NCI-H146 treated with DMSO at 0.1 percent for 48 hours (cell line): ENCODE data around the gene PLEKHA3.
A peak's percentile ranks its signal among the peaks of the same experiment; 100 is the strongest.

ENCODE experiments used
- DNase-seq: peaks from one replicate; lab custom pipeline; 2025; ENCODE audit not compliant: unreplicated experiment; lab: John Stamatoyannopoulos, UW

Gene PLEKHA3

DNA sequence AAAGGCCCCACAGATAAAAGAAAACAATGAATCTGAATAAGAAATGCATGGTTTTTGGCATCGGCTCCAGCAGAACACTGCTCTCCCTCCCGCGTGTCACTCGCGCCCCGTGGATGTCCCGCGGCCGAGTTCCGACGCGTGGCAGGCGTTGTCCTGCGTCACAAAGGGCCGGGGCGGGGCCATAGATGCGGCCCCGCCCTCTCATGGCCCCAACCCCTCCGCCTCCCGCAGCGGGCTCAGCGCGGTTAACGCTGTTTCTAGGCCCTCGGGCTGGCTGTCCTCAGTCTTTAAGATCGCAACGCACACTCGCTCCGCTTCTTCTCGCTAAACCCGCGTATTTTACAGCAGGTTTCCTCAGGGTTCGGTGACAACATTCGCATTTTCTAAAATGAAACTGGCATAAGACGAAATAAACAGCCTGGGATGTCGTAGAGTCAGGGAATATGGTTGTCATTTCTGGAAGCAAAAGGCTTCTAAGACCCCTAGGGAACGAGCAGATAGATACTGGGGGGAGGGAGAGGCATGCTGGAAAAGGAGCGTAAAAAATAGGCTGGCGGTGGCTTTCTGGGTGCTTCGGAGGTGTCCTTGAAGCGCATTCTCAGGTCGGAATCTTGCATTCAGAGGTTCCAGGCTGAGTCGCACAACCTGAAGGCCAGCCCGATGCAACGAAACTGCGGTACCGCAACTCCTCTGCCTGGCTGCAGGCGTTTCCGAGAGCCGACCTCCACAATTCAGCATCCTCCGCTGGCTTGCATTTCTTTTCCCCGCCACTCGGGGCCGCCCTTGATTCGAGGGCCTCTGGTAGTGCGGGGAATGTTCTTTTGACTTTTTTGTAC, 1.6 kb upstream of the PLEKHA3 start, which contains the start of gene FKBP7:
TSS of gene FKBP7 (minus strand) at position 162 of the 836 bp plus-strand sequence. CDS start at position 61, 101 bp downstream.
- peak; percentile 45 for DNase-seq

DNA sequence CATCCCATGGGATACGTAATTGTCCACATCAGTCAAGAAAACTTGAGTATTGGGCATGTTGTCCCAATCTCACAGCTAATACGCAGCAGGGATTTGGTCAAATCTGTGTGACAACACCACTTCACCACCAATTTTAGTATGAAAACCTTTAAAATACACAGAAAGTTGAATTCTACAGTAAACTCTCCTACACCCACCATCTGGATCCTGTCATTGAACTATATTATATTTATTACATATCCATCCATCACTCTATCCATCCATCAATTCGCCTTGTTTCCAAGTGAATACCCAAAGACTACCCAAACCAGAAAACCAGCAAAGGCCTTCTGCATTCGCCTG, 1.0 kb upstream of the PLEKHA3 start:
- no peak for DNase-seq

- DNase-seq = no peak
Measured at GRCh38 chr2:178479758-178480226, 465 bp upstream of the PLEKHA3 start.

DNA sequence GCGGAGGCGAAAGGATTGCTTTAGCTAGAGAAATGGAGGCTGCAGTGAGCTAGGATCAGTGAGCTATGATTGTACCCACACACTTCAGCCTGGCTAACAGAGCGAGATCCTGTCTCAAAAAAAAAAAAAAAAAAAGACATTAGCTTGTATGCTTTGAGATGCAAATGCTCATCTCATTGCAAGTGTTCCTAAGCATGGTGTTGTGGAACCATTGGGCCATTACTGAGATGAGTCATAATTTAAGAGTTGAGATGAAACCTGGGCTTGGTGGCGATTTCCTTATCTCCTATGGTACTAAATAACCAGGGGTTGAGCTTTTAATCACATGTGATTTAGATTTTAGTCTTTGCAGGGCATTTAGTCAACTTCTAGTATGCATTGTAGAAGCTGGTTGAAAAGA, 2.2 kb downstream of the PLEKHA3 start:
- DNase-seq = no peak

DNA sequence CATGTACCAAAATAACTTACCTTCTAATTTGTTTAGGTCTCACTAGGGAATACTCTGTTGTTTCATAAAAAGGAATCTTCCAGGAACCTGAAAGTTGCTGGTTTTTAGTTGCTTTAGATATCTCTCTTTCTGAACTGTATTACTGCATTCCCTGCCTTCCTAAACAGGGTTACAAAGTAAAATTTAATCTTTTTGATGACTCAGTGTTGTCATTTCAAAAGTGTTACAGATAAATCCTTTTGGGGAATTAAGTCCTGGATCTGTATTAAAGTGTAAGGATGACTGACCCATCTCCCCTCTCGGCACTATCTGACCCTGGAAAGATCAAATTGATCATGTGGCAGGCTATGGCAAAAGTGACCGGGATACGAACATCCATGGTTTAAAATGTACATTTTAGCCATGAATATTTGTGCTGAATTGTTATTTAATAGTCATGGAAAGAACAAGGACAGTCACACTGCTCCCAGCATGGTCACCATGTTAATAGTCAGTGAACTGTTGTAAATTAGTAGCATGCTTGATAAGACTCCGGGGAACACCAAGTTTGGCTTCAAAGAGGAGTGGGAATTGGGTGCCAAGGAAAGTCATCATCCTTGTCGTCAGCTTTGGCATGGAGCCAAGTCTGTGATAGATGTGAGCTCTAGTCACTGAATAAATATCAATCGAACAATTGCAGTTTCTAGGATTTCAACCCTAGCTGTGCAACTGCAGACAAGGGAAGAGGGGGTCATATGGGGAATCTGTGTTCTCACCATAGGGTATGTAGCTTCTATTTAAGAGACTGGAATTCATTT, 4.2 kb downstream of the PLEKHA3 start:
- peak; percentile 35 for DNase-seq

DNA sequence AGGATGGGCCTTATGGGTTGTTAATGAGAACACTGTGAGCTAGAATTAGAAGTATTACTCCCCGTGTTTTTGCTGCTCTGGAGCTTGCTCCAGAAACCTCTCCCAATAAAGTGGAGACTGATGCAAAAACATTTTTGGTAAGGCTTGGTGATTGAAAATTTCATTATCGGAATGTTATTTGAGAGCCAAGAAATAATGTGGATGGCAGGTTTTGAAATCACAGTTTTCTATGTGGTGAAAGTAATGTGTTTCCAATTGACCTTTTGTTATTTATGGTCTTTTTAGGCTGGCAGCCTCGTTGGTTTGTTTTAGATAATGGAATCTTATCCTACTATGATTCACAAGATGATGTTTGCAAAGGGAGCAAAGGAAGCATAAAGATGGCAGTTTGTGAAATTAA, 5.1 kb downstream of the PLEKHA3 start:
- no peak for DNase-seq

GRCh38 chr2:178491612-178492011, 11.4 kb downstream of the PLEKHA3 start:
- DNase-seq = no peak

GRCh38 chr2:178496049-178496448, 15.8 kb downstream of the PLEKHA3 start:
- no peak for DNase-seq

DNA sequence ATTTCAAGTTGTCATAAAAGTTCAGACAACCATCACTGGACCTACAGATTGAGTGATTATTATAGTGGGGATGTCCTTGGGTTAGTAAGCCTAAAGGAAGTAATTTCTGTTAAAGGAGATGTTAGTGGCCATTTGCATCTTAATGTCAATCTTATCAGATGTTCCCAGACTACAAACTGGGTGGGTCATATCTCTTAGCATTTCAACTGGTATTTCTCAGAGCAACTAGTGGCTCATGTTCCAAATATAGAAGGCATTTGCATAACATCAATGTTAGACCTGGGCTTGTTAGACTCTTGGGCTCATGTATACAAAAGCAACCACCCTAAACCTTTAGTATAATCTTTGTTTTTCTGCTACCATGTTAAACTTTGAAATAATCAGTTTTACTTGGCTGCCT, 17.9 kb downstream of the PLEKHA3 start:
- DNase-seq = no peak

DNA sequence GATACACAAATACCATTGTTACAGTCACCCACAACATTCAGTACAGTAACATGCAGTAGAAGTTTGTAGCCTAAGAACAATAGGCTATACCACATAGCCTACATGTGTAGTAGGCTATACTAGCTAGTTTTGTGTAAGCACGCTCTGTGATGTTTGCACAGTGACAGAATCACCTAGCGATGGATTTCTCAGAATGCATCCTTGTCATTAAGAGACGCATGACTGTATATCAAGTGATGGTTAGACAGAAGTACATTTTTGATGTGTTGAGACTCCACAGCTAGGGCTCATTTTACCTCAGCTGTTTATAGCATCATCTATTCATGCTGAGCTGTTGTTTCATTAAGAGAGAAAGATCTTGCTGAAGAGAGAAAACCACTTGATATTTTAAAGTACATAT, 19.4 kb downstream of the PLEKHA3 start:
- DNase-seq = no peak

- DNase-seq = no peak
Measured at GRCh38 chr2:178502751-178503150, 22.5 kb downstream of the PLEKHA3 start.

DNA sequence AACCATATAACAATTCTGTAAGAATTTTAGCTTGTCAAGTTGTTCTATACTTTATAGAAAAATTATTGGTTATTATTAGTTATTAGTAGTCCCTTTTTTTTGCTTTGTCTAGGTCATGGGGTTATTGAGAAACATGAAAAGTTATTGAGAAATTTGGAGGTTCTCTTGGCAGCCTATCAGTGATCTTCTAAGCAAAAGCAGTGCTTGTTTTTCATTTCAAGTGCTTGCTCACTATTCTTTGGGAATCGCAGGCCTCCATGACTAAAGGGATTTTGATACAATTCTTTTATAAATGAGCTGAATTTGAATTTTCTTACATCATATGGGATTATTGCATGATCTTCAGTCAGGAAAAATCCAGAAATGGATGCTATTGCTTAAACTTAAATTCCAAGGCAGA, 25.8 kb downstream of the PLEKHA3 start:
- no peak for DNase-seq

- DNase-seq = no peak
Measured at GRCh38 chr2:178506524-178506923, 26.3 kb downstream of the PLEKHA3 start.

DNA sequence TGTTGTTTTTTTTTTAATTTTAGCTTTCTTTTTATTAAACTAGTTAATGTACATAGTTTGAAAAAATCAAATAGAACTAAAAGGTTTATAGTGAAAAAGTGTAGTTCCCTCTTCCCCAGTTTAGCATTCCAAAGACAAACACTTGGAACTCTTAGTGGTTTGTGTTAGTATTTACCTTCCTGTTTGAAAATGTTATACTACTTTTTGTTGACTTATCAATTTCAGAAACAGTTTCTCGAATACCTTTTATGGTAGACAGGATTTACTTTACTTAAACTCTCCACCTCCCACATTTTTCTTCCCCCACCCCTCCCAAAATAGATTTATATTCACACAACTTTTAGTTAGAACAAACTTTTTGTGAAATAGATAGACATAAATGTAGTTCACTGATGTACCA, 26.7 kb downstream of the PLEKHA3 start:
- DNase-seq = no peak

- DNase-seq = no peak
Measured at GRCh38 chr2:178508646-178509045, 28.4 kb downstream of the PLEKHA3 start.

- no peak for DNase-seq
Measured at GRCh38 chr2:178510384-178510783, 30.1 kb downstream of the PLEKHA3 start.

DNA sequence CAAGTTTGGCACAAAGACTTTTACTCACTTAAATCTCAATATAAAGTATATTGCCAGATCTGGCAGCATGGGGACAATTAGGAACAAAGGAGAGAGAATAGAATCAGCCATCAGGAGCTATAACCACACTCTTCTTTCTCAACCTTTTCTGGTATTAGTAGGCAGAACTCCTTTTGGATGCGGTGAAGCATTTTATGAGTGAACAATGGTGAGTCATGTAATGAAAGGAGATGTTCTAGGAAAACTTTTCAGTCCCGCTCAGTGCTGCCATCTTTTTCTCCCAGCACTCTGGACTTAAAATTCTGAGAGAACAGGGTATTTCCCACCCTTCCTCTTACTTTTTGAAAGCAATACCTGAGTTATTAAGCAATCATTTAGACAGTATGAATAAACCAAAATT, 32.2 kb downstream of the PLEKHA3 start:
- no peak for DNase-seq

GRCh38 chr2:178513876-178514275, 33.6 kb downstream of the PLEKHA3 start:
- DNase-seq = no peak

DNA sequence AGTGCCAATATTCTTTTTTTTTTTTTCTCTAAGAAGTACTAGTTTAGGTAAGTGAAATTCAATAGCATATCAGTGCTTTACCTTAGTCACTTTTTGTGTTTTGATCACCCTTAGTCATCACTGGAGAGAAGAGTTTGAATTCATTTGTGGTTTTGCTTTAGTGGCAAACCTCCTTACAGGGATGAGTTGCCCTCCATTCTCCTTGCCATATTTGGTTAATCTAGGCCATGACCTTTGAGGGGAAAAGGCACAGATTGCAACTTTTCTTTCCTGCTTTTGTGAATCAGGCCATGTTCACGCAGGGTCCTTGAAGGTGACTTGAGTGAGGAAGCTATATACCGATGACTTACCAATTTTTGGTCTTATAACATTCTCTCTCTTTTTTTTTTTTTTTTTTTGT, 34.4 kb downstream of the PLEKHA3 start:
- no peak for DNase-seq

GRCh38 chr2:178517496-178517895, 37.2 kb downstream of the PLEKHA3 start:
- DNase-seq = no peak

DNA sequence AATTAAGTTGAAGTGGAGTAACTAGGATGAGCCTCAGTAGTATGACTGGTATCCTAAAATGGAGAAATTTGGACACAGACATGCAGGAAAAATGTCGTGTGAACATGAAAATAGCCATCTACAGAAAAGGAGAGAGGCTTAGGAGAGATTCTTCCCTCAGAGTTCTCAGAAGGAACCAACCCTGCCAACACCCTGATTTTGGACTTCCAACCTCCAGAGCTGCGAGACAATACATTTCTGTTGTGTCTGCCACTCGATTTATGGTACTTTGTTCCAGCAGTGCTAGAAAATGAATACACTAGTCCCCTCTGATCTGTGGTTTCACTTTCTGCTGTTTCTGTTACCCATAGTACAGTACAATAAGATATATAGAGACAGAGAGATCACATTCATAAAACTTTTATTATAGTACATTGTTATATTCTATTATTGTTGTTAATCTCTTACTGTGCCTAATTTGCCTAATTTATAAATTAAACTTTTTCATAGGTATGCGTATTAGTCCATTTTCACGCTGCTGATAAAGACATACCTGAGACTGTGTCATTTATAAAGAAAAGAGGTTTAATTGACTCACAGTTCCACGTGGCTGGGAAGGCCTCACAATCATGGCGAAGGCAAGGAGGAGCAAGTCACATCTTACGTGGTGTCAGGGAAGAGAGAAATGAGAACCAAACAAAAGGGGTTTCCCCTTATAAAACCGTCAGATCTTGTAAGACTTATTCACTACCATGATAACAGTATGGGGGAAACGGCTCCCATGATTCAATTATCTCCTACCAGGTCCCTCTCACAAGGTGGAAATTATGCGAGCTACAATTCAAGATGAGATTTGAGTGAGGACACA, 41.3 kb downstream of the PLEKHA3 start:
- no peak for DNase-seq
